Measurements from ENCODE around the gene CECR2.

GRCh38 chr22:17436382-17436980 lies 67.2 kb downstream of the CECR2 start:
- TF ChIP-seq POLR2AphosphoS5 (IDR thresholded peaks at IDR 0.05) (no peak), CTCF (IDR thresholded peaks at IDR 0.05) (no peak), POLR2A (IDR thresholded peaks at IDR 0.05) (no peak)

Data from breast epithelium (tissue), 3 donors.